ENCODE measurements around the gene MAP3K13.
"Not testable (repeated sequence)": the region's sequence is repeated elsewhere in the genome, so short reads cannot be mapped to it uniquely, and the experiment has no call there.

The MAP3K13 gene

DNA sequence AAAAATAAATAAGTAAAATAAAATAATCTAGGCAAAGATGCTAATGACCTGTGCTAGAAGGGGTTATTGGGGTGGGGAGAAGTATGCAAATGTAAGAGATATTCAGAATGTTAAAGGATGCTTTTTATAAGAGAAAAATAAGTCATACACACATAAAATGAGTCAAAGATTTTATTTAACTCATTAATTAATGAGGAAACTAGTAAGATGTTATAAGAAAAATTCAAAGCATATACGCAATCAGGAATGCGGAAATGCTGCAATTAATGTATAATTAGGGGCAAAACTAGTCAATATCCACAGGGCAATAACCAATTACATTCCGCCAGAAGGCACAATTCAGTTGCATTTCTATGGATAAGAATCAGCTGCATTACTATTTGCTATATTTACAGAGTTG, 30.1 kb downstream of the MAP3K13 start:
- Mint-ChIP-seq H3K9me3 (no peaks in the 10 kb centered on the region), H3K4me3 (no peak overlapping the region), H3K27ac (no peak overlapping the region), H3K27me3 (ENCODE audit: low read depth) (peaks cover 6% of the 10 kb centered on the region), H3K36me3 (ENCODE audit: low read depth) (no peaks in the 10 kb centered on the region), H3K4me1 (ENCODE audit: low read depth) (no peaks in the 10 kb centered on the region)
- no peak for DNase-seq (ENCODE audit: low spot score)

DNA sequence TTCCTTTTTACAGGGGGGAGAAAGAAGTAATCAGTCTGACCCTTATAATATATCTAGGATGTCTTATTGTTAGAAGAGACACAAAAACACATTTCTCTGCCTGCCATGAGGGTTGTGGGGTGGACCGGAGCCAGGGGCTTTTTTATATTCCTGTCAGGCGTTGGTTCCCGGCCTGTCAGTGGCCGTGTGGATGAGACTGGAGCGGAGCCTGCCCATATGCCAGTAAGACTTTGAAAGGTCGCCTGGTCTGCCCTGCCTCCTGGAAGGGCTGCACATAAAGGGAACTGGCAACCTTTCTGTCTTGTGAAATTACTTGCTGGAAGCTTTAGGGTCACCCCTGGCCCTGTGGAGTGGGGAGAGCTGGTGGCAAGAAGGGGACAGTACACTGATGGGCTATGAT, 34.7 kb downstream of the MAP3K13 start:
- Mint-ChIP-seq H3K4me1 (ENCODE audit: low read depth) (no peaks in the 10 kb centered on the region), H3K36me3 (ENCODE audit: low read depth) (no peaks in the 10 kb centered on the region), H3K27ac (no peak overlapping the region), H3K4me3 (no peak overlapping the region), H3K27me3 (ENCODE audit: low read depth) (peaks cover 7% of the 10 kb centered on the region), H3K9me3 (no peaks in the 10 kb centered on the region)
- DNase-seq (ENCODE audit: low spot score), result no peak

GRCh38 chr3:185399737-185400667, 37.1 kb downstream of the MAP3K13 start:
- Mint-ChIP-seq H3K27ac (no peak overlapping the region), H3K36me3 (ENCODE audit: low read depth) (no peaks in the 10 kb centered on the region), H3K9me3 (no peaks in the 10 kb centered on the region), H3K4me1 (ENCODE audit: low read depth) (no peaks in the 10 kb centered on the region), H3K4me3 (no peak overlapping the region), H3K27me3 (ENCODE audit: low read depth) (peaks cover 11% of the 10 kb centered on the region)
- no peak for DNase-seq (ENCODE audit: low spot score)

DNA sequence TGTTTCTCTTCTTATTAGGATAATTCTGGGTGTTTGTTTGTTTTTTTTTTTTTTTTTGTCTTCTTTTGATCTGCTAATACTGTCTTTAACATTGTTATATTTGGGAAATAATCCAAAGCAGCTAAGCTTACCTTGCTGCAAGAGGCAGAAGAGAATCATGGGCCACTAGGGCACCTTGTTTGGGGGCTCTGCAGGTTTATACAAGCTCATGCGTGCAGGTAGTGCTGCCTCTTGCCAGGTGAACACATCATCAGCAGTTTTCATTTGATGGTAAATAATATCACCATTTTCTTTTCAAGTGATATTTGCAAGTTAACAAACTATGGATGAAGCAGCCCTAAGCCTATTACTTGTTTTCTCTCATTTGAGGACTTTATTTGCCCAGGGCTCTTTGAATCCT, 37.9 kb downstream of the MAP3K13 start:
- H3K9me3 Mint-ChIP-seq, result no peaks in the 10 kb centered on the region
- no peak for DNase-seq (ENCODE audit: low spot score)
- H3K4me3 Mint-ChIP-seq, result no peak overlapping the region
- no peaks in the 10 kb centered on the region for H3K4me1 Mint-ChIP-seq (ENCODE audit: low read depth)
- no peaks in the 10 kb centered on the region for H3K36me3 Mint-ChIP-seq (ENCODE audit: low read depth)
- H3K27ac Mint-ChIP-seq, result no peak overlapping the region
- peaks cover 16% of the 10 kb centered on the region for H3K27me3 Mint-ChIP-seq (ENCODE audit: low read depth)

GRCh38 chr3:185401319-185401955, 38.5 kb downstream of the MAP3K13 start:
- Mint-ChIP-seq H3K27me3 (ENCODE audit: low read depth) (peaks cover 16% of the 10 kb centered on the region), H3K9me3 (no peaks in the 10 kb centered on the region), H3K4me1 (ENCODE audit: low read depth) (no peaks in the 10 kb centered on the region)

GRCh38 chr3:185402561-185402960, 39.6 kb downstream of the MAP3K13 start:
- no peaks in the 10 kb centered on the region for H3K4me1 Mint-ChIP-seq (ENCODE audit: low read depth)
- no peaks in the 10 kb centered on the region for H3K9me3 Mint-ChIP-seq
- H3K36me3 Mint-ChIP-seq (ENCODE audit: low read depth), result no peaks in the 10 kb centered on the region
- H3K27me3 Mint-ChIP-seq (ENCODE audit: low read depth), result peaks cover 15% of the 10 kb centered on the region
- no peak for DNase-seq (ENCODE audit: low spot score)
- no peak overlapping the region for H3K4me3 Mint-ChIP-seq
- no peak overlapping the region for H3K27ac Mint-ChIP-seq

More at GRCh38 chr3:185401319-185401955, 38.5 kb downstream of the MAP3K13 start:
- Mint-ChIP-seq H3K36me3 (ENCODE audit: low read depth) (no peaks in the 10 kb centered on the region), H3K27ac (no peak overlapping the region), H3K4me3 (no peak overlapping the region)
- DNase-seq (ENCODE audit: low spot score), result no peak

DNA sequence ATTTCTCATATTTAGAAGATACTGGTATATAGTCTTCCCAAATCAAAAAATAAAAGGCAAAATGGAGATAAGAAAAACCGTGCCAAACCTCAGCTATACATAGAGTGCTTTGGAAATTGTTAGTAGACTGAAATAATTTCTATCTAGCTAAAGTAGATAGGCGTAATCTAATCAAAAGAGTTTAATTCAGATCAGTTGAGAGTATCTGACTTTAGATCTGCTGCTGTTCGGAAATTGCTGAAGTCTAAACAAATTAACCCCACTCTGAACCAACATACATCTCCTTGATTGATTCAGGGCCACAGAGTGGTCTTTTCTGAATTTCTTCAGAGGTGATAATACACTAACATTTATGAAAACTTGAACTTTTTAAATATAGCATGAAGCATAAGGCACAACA, 40.1 kb downstream of the MAP3K13 start:
- Mint-ChIP-seq H3K4me1 (ENCODE audit: low read depth) (no peaks in the 10 kb centered on the region), H3K27me3 (ENCODE audit: low read depth) (peaks cover 11% of the 10 kb centered on the region), H3K4me3 (no peak overlapping the region), H3K36me3 (ENCODE audit: low read depth) (no peaks in the 10 kb centered on the region), H3K27ac (no peak overlapping the region), H3K9me3 (no peaks in the 10 kb centered on the region)
- DNase-seq (ENCODE audit: low spot score), result no peak

DNA sequence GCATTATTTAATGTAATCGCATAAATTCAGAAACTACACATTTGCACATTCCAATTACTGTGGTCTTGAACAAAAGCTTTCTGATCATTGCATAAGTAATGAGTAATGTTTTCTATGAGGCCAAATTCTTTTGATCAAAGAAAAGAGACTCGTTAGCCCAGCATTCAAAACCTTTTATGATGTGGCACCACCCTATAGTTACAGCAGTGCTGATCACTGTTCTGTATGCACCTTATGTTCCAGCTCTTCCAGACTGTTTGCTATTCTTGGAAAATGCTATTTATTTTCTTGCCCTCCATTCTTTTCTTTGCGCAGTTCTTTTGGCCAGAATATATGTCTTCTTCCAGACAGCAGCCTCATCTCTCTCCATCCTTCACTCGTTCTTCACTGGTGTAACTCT, 42.3 kb downstream of the MAP3K13 start:
- Mint-ChIP-seq H3K36me3 (ENCODE audit: low read depth) (no peaks in the 10 kb centered on the region), H3K9me3 (no peaks in the 10 kb centered on the region)
- DNase-seq (ENCODE audit: low spot score), result no peak

DNA sequence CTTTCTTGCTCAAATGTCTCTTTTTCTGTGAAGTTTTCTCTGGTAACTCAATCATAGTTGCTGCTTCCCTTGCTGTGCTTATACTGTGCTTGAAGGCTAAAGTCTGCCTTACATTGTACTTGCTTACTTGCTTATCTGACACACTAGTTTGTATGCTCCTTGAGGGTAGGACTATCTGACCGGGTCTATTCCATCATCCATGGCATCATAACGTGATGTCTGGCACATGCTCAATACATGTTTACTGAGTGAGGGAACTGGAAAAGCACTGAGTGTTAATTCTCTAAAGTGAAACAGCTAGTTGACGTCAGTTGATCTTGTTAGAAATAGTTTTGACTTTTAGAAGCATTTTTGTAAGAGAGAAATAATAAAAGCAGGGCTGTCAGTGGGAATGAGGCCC, 42.7 kb downstream of the MAP3K13 start:
- H3K27ac Mint-ChIP-seq, result no peak overlapping the region
- no peaks in the 10 kb centered on the region for H3K36me3 Mint-ChIP-seq (ENCODE audit: low read depth)
- peaks cover 12% of the 10 kb centered on the region for H3K27me3 Mint-ChIP-seq (ENCODE audit: low read depth)
- DNase-seq (ENCODE audit: low spot score), result no peak
- no peaks in the 10 kb centered on the region for H3K9me3 Mint-ChIP-seq
- no peaks in the 10 kb centered on the region for H3K4me1 Mint-ChIP-seq (ENCODE audit: low read depth)
- no peak overlapping the region for H3K4me3 Mint-ChIP-seq

More for the DNA sequence above, 42.3 kb downstream of the MAP3K13 start:
- H3K27ac Mint-ChIP-seq, result no peak overlapping the region
- no peaks in the 10 kb centered on the region for H3K4me1 Mint-ChIP-seq (ENCODE audit: low read depth)
- H3K4me3 Mint-ChIP-seq, result no peak overlapping the region
- H3K27me3 Mint-ChIP-seq (ENCODE audit: low read depth), result peaks cover 12% of the 10 kb centered on the region

GRCh38 chr3:185406121-185406620, 43.2 kb downstream of the MAP3K13 start:
- Mint-ChIP-seq H3K4me3 (no peak overlapping the region), H3K9me3 (no peaks in the 10 kb centered on the region), H3K36me3 (ENCODE audit: low read depth) (no peaks in the 10 kb centered on the region), H3K4me1 (ENCODE audit: low read depth) (no peaks in the 10 kb centered on the region), H3K27me3 (ENCODE audit: low read depth) (peaks cover 12% of the 10 kb centered on the region), H3K27ac (no peak overlapping the region)
- no peak for DNase-seq (ENCODE audit: low spot score)

- Mint-ChIP-seq H3K27ac (no peak overlapping the region), H3K4me1 (ENCODE audit: low read depth) (no peaks in the 10 kb centered on the region), H3K9me3 (no peaks in the 10 kb centered on the region), H3K4me3 (no peak overlapping the region), H3K36me3 (ENCODE audit: low read depth) (no peaks in the 10 kb centered on the region), H3K27me3 (ENCODE audit: low read depth) (peaks cover 8% of the 10 kb centered on the region)
- DNase-seq (ENCODE audit: low spot score), result no peak
These were observed 47.0 kb downstream of the MAP3K13 start for GRCh38 chr3:185409957-185410356.

DNA sequence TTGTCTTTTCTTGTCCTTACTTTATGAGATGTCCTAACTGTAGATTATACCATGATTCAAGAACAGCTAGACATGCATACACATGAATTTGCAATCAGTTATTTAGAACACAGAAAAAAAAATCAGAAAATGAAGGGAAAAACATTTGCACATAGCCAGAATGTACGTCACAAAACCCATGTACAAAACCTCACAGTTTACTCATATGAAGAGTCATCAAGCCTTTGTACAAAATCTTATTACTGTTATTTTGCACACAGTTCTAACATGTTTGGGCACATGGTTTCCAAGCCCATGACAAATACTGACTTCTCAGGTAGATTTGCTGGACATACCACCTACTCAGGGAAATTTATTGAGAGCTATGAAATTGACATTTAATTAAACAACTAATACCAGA, 48.2 kb downstream of the MAP3K13 start:
- no peak overlapping the region for H3K4me3 Mint-ChIP-seq
- H3K27me3 Mint-ChIP-seq (ENCODE audit: low read depth), result peaks cover 3% of the 10 kb centered on the region
- H3K4me1 Mint-ChIP-seq (ENCODE audit: low read depth), result no peaks in the 10 kb centered on the region
- no peak overlapping the region for H3K27ac Mint-ChIP-seq
- H3K36me3 Mint-ChIP-seq (ENCODE audit: low read depth), result no peaks in the 10 kb centered on the region
- H3K9me3 Mint-ChIP-seq, result no peaks in the 10 kb centered on the region
- DNase-seq (ENCODE audit: low spot score), result no peak

DNA sequence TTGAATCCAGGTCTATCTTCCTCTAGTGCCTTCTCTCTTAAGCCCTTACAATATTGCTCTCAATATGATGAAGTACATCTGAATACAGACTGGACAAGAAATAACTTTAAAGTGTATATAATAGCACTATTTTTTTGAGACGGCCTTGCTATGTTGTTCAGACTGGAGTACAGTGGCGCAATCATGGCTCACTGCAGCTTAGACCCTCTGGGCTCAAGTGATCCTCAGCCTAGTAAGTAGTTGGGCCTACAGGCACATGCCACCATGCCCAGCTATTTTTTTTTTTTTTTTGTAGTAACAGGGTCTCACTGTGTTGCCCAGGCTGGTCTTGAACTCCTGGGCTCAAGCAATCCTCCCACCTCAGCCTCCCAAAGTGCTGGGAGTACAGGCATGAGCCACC, 53.6 kb downstream of the MAP3K13 start:
- H3K9me3 Mint-ChIP-seq, result no peaks in the 10 kb centered on the region
- H3K4me1 Mint-ChIP-seq (ENCODE audit: low read depth), result peaks cover 2% of the 10 kb centered on the region
- no peaks in the 10 kb centered on the region for H3K27me3 Mint-ChIP-seq (ENCODE audit: low read depth)
- DNase-seq (ENCODE audit: low spot score), result no peak
- no peaks in the 10 kb centered on the region for H3K36me3 Mint-ChIP-seq (ENCODE audit: low read depth)
- H3K4me3 Mint-ChIP-seq, result no peak overlapping the region
- no peak overlapping the region for H3K27ac Mint-ChIP-seq

DNA sequence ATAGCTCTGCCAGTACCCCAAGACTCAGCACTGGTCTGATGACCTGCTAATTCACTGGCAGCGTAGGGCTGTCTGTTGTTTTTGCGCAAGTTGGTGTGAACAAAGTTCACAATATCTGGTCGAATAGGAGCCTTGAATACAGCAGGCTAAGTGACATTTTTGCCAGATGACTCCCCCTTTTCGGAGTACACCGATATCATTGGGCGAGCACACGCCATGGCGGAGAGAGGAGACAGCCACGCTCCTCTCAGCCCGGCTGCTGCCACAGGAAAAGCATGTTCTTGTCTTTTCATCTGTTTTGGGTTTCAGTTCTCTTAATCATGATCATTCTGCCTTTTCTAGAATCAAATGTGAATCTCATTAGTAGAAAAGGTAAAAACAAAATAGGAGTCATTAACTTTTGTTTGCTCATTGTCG, 55.6 kb downstream of the MAP3K13 start:
- not testable (repeated sequence) for H3K9me3 Mint-ChIP-seq; H3K27me3 Mint-ChIP-seq (ENCODE audit: low read depth); H3K36me3 Mint-ChIP-seq (ENCODE audit: low read depth); H3K4me1 Mint-ChIP-seq (ENCODE audit: low read depth); H3K4me3 Mint-ChIP-seq; H3K27ac Mint-ChIP-seq; DNase-seq (ENCODE audit: low spot score)
